ENCODE results near the gene SAPCD1. TPM values are rescaled to one million over a fixed set of nuclear protein-coding genes. Genes with fewer than 3 reads are reported as not detected.

The SAPCD1 gene
- total and polyA plus RNA-seq, 2 donors (not counting 1 experiment from before 2014, with no cell fraction given), result 12.9 TPM

DNA sequence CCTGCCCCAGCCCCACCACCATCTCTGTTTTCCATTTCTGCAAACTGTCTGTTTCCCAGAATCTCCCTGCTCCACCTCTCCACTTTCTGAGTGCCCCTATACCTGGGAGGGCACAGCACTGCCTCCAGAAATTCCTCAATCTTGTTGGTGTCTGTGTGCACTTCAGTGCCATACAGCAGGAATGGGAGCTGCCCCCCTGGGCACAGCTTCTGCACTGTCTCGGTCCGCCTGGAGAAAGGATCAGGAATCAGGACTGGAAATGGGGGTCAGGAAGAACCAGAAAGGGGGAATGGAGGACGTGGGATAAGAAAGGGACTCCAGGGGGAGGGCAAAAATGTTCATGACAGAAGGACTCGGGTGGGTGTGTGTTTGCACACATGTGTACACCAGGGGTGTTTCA lies 28.7 kb upstream of the SAPCD1 start:
- intact Hi-C loops (cut with micrococcal nuclease), result loop anchor here (10.0 kb wide), 2 partner anchors 241 to 461 kb away; partner anchors contain the start of genes DXO, GPSM3 and PBX2
- Histone ChIP-seq H4K20me1 (ENCODE audit: control insufficient read depth, insufficient read depth, low read length, poor library complexity, severe bottlenecking) (peaks cover 15% of the 10 kb centered on the region), H3K4me3 (ENCODE audit: control extremely low read depth in 1 of 5, extremely low read depth in 1 of 5, insufficient read depth in 1 of 5, low read depth in 2 of 5, low read length in 4 of 5) (peak overlapping the region in 3 of 5 experiments; percentile 73 to 99 (median 79)), H2AFZ (ENCODE audit: insufficient read depth, low read depth, low read length, poor library complexity, severe bottlenecking) (no peak overlapping the region), H3K9me3 (ENCODE audit: control extremely low read depth in 1 of 3, control insufficient read depth in 2 of 3, insufficient read depth in 1 of 3, low read length in 2 of 3) (no peaks in the 10 kb centered on the region), H3K9ac (ENCODE audit: low read length) (peak overlapping the region; percentile 91), H3K36me3 (replicated peaks in 1 of 2; ENCODE audit: control extremely low read depth in 1 of 2, control insufficient read depth in 1 of 2, extremely low read depth in 1 of 2, insufficient read depth in 2 of 2, low read length in 1 of 2) (peaks cover 4 to 39% of the 10 kb centered on the region in 2 experiments), H3K27ac (ENCODE audit: low read length in 2 of 2) (peak overlapping the region; percentile 6 to 96), H3K4me1 (ENCODE audit: control insufficient read depth in 2 of 2, insufficient read depth in 2 of 2, low read length in 2 of 2) (peaks cover 46 to 56% of the 10 kb centered on the region in 2 donors), H3K27me3 (replicated peaks in 1 of 4; ENCODE audit: control extremely low read depth in 1 of 4, control insufficient read depth in 3 of 4, insufficient read depth in 4 of 4, low read length in 3 of 4) (no peaks in the 10 kb centered on the region), H3K4me2 (replicated peaks; ENCODE audit: low read depth, low read length, poor library complexity, severe bottlenecking) (peak overlapping the region; percentile 82), H3K79me2 (ENCODE audit: control insufficient read depth, insufficient read depth, low read length) (peaks cover 54% of the 10 kb centered on the region)
- no peak for TF ChIP-seq EZH2 (IDR thresholded peaks at IDR 0.05; ENCODE audit: borderline replicate concordance, insufficient read depth, low read depth, low read length, poor library complexity, severe bottlenecking)
- TF ChIP-seq CTCF (IDR thresholded peaks at IDR 0.05), result no peak
- peak overlapping the region; percentile 91 for H3K27ac Mint-ChIP-seq
- DNase-seq (peak; percentile 4), ATAC-seq (ENCODE audit: low read depth) (no peak)
- WGBS (ENCODE audit: insufficient coverage), result 87% methylated on average over 4 of the region's 4 CpGs
- H3K9me3 Mint-ChIP-seq (ENCODE audit: insufficient read depth), result no peaks in the 10 kb centered on the region
- H3K4me3 Mint-ChIP-seq, result peak overlapping the region; percentile 100
- H3K4me1 Mint-ChIP-seq, result peaks cover 77% of the 10 kb centered on the region
- no peaks in the 10 kb centered on the region for H3K27me3 Mint-ChIP-seq
- CTCF ChIA-PET, result no interaction called here
- POLR2A ChIA-PET, result no interaction called here

GRCh38 chr6:31734247-31734820 lies 28.1 kb upstream of the SAPCD1 start:
- peaks cover 48 to 56% of the 10 kb centered on the region in 2 donors for H3K4me1 ChIP-seq (ENCODE audit: control insufficient read depth in 2 of 2, insufficient read depth in 2 of 2, low read length in 2 of 2)
- Mint-ChIP-seq H3K27ac (peak overlapping the region; percentile 91), H3K4me1 (peaks cover 77% of the 10 kb centered on the region), H3K27me3 (no peaks in the 10 kb centered on the region), H3K4me3 (peak overlapping the region; percentile 100), H3K9me3 (ENCODE audit: insufficient read depth) (no peaks in the 10 kb centered on the region)
- H3K79me2 ChIP-seq (ENCODE audit: control insufficient read depth, insufficient read depth, low read length), result peaks cover 48% of the 10 kb centered on the region
- ATAC-seq (ENCODE audit: low read depth) (no peak), DNase-seq (no peak)
- H2AFZ ChIP-seq (ENCODE audit: insufficient read depth, low read depth, low read length, poor library complexity, severe bottlenecking), result peak overlapping the region; percentile 63
- H3K36me3 ChIP-seq (replicated peaks in 1 of 2; ENCODE audit: control extremely low read depth in 1 of 2, control insufficient read depth in 1 of 2, extremely low read depth in 1 of 2, insufficient read depth in 2 of 2, low read length in 1 of 2), result peaks cover 4 to 39% of the 10 kb centered on the region in 2 experiments
- ChIA-PET CTCF (interaction anchor here (0.9 to 1.1 kb wide), 2 partner anchors 61 to 218 kb away, joined by 3 read pairs; no protein-coding TSS in a partner anchor), POLR2A (interaction anchor here (0.5 to 2.2 kb wide), 8 partner anchors 35 to 461 kb away, joined by 3 to 9 read pairs (median 5); partner anchors contain the start of genes BAG6, HSPA1A, HSPA1L and VARS1)
- H3K27me3 ChIP-seq (replicated peaks in 1 of 4; ENCODE audit: control extremely low read depth in 1 of 4, control insufficient read depth in 3 of 4, insufficient read depth in 4 of 4, low read length in 3 of 4), result no peaks in the 10 kb centered on the region
- peak overlapping the region; percentile 81 to 96 for H3K27ac ChIP-seq (ENCODE audit: low read length in 2 of 2)
- no peaks in the 10 kb centered on the region for H3K9me3 ChIP-seq (ENCODE audit: control extremely low read depth in 1 of 3, control insufficient read depth in 2 of 3, insufficient read depth in 1 of 3, low read length in 2 of 3)
- intact Hi-C loops (cut with micrococcal nuclease), result loop anchor here (10.0 kb wide), 2 partner anchors 240 to 460 kb away; partner anchors contain the start of genes DXO, GPSM3 and PBX2
- H3K9ac ChIP-seq (ENCODE audit: low read length), result peak overlapping the region; percentile 91
- WGBS (ENCODE audit: insufficient coverage), result 0% methylated on average over 2 of the region's 2 CpGs
- peaks cover 15% of the 10 kb centered on the region for H4K20me1 ChIP-seq (ENCODE audit: control insufficient read depth, insufficient read depth, low read length, poor library complexity, severe bottlenecking)
- H3K4me3 ChIP-seq (ENCODE audit: control extremely low read depth in 1 of 5, extremely low read depth in 1 of 5, insufficient read depth in 1 of 5, low read depth in 2 of 5, low read length in 4 of 5), result peak overlapping the region; percentile 73 to 99 (median 87)
- H3K4me2 ChIP-seq (replicated peaks; ENCODE audit: low read depth, low read length, poor library complexity, severe bottlenecking), result peak overlapping the region; percentile 82
- TF ChIP-seq CTCF (IDR thresholded peaks at IDR 0.05), result no peak
- TF ChIP-seq EZH2 (IDR thresholded peaks at IDR 0.05; ENCODE audit: borderline replicate concordance, insufficient read depth, low read depth, low read length, poor library complexity, severe bottlenecking), result no peak

Data from B cell (primary cell).